ENCODE data around the gene RPRD1B.

Gene RPRD1B

DNA sequence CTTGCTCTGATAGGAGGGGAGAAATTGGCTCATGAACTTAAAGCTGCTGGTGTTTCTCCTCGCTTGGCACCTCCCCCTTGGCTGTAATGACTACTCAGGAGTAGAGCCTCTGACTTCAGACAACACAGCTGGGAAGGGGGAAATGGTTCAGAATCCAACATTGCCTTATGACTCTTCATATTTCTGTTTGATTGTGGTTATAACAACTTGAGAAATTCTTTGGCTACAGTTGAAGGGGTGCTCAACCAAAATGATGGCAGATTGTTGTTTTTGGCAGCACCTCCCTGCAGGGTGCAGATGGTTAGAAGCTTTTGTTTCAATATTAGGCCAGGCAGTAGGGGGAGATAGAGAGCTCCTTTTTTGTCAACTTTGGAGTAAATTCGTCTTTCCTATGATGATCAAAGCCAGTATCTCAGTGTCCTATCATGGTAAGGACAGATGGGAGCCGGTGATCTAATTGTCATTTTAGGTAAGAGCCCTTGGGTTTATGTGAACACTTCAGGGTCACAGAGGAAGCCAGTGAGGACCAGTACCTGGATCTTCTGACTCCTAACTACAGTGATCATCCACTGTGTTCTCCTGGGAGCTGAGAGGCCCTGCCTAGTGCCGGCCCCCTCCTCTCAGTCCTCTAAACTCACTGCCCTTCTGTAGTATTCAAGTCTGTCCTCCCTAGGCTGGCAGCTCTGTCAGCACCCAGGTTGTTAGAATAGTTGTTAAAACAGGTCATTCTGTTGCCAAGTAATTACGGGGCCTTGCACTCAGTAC is 39.9 kb downstream of the RPRD1B start:
- H3K9me2 ChIP-seq (ENCODE audit: low read depth, low read length), result no peaks in the 10 kb centered on the region
- H3K79me2 ChIP-seq (ENCODE audit: insufficient read depth, low read length), result no peaks in the 10 kb centered on the region
- H3K27me3 ChIP-seq (ENCODE audit: insufficient read depth, low read length), result no peaks in the 10 kb centered on the region
- H3K36me3 ChIP-seq (ENCODE audit: insufficient read depth, low read length), result peaks cover 99% of the 10 kb centered on the region
- no peaks in the 10 kb centered on the region for H3K4me1 ChIP-seq (ENCODE audit: insufficient read depth, low read length, severe bottlenecking)
- H3K4me3 ChIP-seq (ENCODE audit: low read depth, low read length, poor library complexity, severe bottlenecking), result no peak overlapping the region
- no peak overlapping the region for H3K4me2 ChIP-seq (ENCODE audit: low read length)
- no peak overlapping the region for H2AFZ ChIP-seq (ENCODE audit: low read length)
- H3F3A ChIP-seq (ENCODE audit: insufficient read depth, low read length), result no peaks in the 10 kb centered on the region
- peaks cover 43% of the 10 kb centered on the region for H3K9me3 ChIP-seq (ENCODE audit: low read length)
- TF ChIP-seq EZH2 (IDR thresholded peaks at IDR 0.05; ENCODE audit: borderline replicate concordance, low read length), result no peak
- TF ChIP-seq, protein P1, sequence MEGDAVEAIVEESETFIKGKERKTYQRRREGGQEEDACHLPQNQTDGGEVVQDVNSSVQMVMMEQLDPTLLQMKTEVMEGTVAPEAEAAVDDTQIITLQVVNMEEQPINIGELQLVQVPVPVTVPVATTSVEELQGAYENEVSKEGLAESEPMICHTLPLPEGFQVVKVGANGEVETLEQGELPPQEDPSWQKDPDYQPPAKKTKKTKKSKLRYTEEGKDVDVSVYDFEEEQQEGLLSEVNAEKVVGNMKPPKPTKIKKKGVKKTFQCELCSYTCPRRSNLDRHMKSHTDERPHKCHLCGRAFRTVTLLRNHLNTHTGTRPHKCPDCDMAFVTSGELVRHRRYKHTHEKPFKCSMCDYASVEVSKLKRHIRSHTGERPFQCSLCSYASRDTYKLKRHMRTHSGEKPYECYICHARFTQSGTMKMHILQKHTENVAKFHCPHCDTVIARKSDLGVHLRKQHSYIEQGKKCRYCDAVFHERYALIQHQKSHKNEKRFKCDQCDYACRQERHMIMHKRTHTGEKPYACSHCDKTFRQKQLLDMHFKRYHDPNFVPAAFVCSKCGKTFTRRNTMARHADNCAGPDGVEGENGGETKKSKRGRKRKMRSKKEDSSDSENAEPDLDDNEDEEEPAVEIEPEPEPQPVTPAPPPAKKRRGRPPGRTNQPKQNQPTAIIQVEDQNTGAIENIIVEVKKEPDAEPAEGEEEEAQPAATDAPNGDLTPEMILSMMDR (IDR thresholded peaks at IDR 0.05; ENCODE audit: low read length), result peak; percentile 42; the same call in 1 of the 2 replicates
- H3K27ac ChIP-seq (ENCODE audit: low read depth, low read length, poor library complexity, severe bottlenecking), result no peak overlapping the region
- H4K20me1 ChIP-seq (ENCODE audit: insufficient read depth, low read length), result no peaks in the 10 kb centered on the region
- H3K9ac ChIP-seq (ENCODE audit: low read length), result no peak overlapping the region

- Histone ChIP-seq H3K9me2 (ENCODE audit: low read depth, low read length) (no peaks in the 10 kb centered on the region), H3K9ac (ENCODE audit: low read length) (no peak overlapping the region), H3K4me3 (ENCODE audit: low read depth, low read length, poor library complexity, severe bottlenecking) (no peak overlapping the region), H3F3A (ENCODE audit: insufficient read depth, low read length) (no peaks in the 10 kb centered on the region), H3K27me3 (ENCODE audit: insufficient read depth, low read length) (no peaks in the 10 kb centered on the region), H4K20me1 (ENCODE audit: insufficient read depth, low read length) (no peaks in the 10 kb centered on the region), H3K4me1 (ENCODE audit: insufficient read depth, low read length, severe bottlenecking) (no peaks in the 10 kb centered on the region), H3K4me2 (ENCODE audit: low read length) (no peak overlapping the region), H3K9me3 (ENCODE audit: low read length) (peaks cover 38% of the 10 kb centered on the region), H3K27ac (ENCODE audit: low read depth, low read length, poor library complexity, severe bottlenecking) (no peak overlapping the region), H3K79me2 (ENCODE audit: insufficient read depth, low read length) (peaks cover 8% of the 10 kb centered on the region; the same call in 1 of the 2 replicates), H2AFZ (ENCODE audit: low read length) (no peak overlapping the region), H3K36me3 (ENCODE audit: insufficient read depth, low read length) (peaks cover 99% of the 10 kb centered on the region)
- TF ChIP-seq, protein P1 (IDR thresholded peaks at IDR 0.05; ENCODE audit: low read length), result no peak
- TF ChIP-seq EZH2 (IDR thresholded peaks at IDR 0.05; ENCODE audit: borderline replicate concordance, low read length), result no peak
Measured at GRCh38 chr20:38075161-38075998, 41.8 kb downstream of the RPRD1B start.

DNA sequence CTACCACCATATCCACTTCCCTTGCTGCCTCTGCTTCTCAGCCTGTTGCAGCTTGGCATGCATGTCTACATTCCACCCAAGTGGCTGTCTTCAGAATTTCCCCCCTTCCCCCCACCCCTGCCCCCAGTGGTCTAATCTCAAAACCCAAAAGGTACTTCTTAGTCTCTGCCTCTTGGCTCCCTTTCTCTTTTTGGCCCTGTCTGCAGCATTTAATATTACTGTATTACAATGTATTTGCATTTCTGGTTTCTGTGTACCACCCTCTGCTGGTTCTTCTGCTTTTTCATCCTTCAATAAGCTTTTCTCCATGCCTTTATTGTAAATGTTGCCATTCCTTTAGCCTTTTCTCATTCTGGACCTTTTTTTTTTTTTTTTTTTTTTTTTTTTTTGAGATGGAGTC is 43.0 kb downstream of the RPRD1B start:
- no peaks in the 10 kb centered on the region for H3K4me1 ChIP-seq (ENCODE audit: insufficient read depth, low read length, severe bottlenecking)
- H2AFZ ChIP-seq (ENCODE audit: low read length), result no peak overlapping the region
- TF ChIP-seq, protein P1 (IDR thresholded peaks at IDR 0.05; ENCODE audit: low read length), result no peak
- no peak for TF ChIP-seq EZH2 (IDR thresholded peaks at IDR 0.05; ENCODE audit: borderline replicate concordance, low read length)
- H3F3A ChIP-seq (ENCODE audit: insufficient read depth, low read length), result no peaks in the 10 kb centered on the region
- no peaks in the 10 kb centered on the region for H4K20me1 ChIP-seq (ENCODE audit: insufficient read depth, low read length)
- no peak overlapping the region for H3K4me3 ChIP-seq (ENCODE audit: low read depth, low read length, poor library complexity, severe bottlenecking)
- H3K9me2 ChIP-seq (ENCODE audit: low read depth, low read length), result no peaks in the 10 kb centered on the region
- no peak overlapping the region for H3K9ac ChIP-seq (ENCODE audit: low read length)
- H3K79me2 ChIP-seq (ENCODE audit: insufficient read depth, low read length), result peaks cover 10% of the 10 kb centered on the region; the same call in 1 of the 2 replicates
- no peak overlapping the region for H3K4me2 ChIP-seq (ENCODE audit: low read length)
- H3K36me3 ChIP-seq (ENCODE audit: insufficient read depth, low read length), result peaks cover 99% of the 10 kb centered on the region
- no peak overlapping the region for H3K27ac ChIP-seq (ENCODE audit: low read depth, low read length, poor library complexity, severe bottlenecking)
- no peaks in the 10 kb centered on the region for H3K27me3 ChIP-seq (ENCODE audit: insufficient read depth, low read length)
- H3K9me3 ChIP-seq (ENCODE audit: low read length), result peaks cover 37% of the 10 kb centered on the region

Data from OCI-LY1 (cell line).